ENCODE results near the gene ESAM. TPM values are rescaled to one million over a fixed set of nuclear protein-coding genes. Genes with fewer than 3 reads are reported as not detected.
"Not testable (repeated sequence)": the region's sequence is repeated elsewhere in the genome, so short reads cannot be mapped to it uniquely, and the experiment has no call there.

Gene ESAM
- total RNA-seq, 1 donor from 2014 or later = 39.0 TPM

DNA sequence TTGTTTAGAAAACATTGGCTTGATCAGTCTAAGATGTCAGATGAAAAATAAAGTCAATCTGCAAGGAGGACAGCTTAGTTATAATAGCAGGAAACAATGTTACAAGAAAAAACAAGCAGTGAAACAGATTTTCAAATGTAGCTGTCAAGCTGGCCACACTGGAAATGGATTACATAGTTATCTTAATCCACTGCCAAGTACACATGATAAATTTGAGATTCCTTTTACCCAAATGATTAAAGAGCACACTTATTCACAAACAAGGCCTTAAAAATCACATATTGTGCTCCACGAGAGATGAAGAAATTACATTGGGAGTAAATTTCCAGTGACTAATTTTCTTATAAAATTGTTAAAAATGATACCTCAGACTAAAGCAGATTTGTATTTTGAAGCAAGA lies 17.5 kb upstream of the ESAM start:
- intact Hi-C loops (cut with DNase I) = no loop called here
- ATAC-seq (ENCODE audit: poor library complexity) (no peak), DNase-seq (no peak)

DNA sequence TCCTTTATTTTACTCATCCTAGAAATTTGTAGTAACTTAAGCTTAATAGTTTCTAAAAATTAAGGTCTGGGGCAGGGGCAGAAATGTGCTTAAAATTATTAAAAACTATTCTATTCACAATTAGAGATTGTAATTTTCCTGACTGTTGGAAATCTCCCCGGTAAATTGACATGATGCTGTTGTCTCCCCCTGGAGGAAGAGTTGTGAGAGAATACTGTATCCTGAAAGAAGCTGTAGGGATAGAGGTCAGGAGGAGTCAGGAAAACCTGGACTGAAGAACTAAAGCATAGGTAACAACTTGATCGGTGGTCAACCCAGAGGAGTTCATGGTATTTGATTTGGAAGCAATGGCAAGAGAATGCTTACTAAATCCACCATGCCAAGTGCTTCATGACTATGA lies 16.2 kb upstream of the ESAM start:
- intact Hi-C loops (cut with DNase I) = no loop called here
- no peak for ATAC-seq (ENCODE audit: poor library complexity)
- no peak for DNase-seq

DNA sequence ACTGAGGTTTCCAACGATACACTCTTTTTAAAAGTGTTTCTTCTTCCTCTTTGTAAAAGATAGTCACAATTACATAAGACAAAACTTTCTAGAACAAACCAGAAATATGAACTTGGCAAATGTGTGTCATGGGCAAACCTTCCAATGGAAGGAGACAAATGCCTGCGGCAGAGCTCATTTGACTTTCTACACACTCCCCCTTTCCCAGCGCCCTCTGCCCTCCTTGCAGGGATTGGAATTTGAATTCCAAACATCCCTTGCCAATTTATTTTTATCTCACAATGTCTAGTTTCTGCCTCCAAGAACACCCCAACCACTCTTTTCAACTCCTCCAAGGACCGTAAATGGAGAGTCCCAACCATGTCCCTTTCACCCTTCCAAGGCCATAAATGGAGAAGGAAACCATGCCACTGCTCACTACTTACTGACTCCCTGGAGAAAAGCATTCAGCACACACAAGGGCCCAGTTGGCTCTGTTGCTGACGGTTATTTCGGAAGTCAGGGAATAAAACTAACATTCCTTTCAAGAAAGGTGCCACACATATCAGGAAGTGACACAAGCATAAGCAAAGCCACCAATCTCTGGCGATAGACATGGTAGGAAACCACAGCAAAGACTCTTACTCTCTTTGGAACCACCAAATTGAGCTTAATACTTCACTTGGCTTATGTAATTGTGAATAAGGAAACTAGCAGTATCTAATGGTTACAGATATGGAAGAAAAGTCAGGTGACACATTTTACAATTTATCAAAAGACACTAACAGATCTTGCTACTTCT lies 15.0 kb upstream of the ESAM start:
- DNase-seq (no peak), ATAC-seq (ENCODE audit: poor library complexity) (no peak)
- intact Hi-C loops (cut with DNase I) = no loop called here

DNA sequence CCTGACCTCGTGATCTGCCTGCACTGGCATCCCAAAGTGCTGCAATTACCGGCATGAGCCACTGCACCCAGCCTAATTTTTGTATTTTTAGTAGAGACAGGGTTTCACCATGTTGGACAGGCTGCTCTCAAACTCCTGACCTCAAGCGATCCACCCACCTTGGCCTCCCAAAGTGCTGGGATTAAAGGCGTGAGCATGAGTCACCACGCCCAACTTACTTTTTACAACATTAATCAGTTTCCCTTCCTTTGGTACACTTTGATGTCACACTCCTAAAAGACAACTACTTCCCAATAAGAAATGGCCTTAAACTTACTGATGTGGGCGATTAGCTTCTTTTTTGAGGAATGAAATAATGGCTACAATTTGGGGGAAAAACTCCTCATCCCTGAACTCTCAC lies 8.9 kb upstream of the ESAM start:
- DNase-seq; intact Hi-C loops (cut with DNase I); ATAC-seq (ENCODE audit: poor library complexity): not testable (repeated sequence)

DNA sequence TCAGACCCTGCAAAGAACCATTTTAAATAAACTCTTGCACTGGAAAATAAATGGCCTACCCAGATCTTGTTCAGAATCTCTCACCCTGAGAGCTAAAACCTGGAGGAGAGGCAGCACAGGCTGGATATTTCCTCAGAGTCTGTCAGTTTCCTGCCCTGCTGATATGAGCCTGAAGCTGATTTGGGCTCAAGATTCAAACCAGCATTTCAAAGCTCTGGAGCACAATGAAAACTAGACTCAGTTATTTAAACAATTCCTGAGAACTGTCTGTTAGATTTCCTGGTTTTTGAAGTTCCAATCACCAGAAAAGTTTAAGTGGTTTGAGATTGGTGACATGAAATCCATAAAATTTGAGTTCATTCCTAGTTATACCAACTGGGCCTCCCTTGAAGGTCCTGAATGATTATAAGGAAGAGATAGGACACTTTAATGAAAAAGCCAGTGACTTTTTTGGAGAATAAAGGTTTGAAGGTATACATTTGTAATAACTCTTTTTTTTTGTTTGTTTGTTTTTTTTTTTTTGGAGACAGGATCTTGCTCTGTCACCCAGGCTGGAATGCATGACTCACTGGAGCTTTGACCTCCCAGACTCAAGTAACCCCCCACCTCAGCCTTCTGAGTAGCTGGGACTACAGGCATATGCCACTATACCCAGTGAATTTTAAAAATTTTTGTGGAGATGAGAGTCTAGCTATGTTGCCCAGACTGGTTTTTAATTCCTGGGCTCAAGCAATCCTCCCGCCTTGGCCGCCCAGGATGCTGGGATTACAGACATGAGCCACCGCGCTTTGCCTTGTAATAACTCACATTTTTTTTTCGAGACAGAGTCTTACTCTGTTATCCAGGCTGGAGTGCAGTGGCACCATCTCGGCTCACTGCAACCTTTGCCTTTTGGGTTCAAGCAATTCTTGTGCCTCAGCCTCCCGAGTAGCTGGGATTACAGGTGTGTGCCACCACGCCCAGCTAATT lies 8.0 kb upstream of the ESAM start:
- no peak for ATAC-seq (ENCODE audit: poor library complexity)

DNA sequence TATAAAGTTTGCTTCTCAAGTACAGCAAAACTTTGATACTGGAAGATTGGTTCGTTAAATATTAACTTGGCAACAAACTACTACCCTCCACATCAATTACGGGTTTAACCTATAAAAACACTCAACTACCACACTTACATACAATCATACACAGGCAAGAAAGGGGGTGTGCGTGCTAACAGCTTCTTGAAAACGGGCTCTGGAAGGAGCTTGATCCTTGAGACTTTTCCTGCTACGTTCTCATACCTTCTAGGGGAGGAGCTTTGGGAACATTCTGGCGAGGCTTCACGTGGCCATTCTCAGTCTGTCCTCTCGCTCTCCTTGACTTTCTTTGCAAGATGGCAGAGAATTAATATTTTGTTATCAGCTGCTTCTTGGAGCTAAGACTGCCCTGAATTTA lies 6.8 kb upstream of the ESAM start:
- DNase-seq = no peak
- intact Hi-C loops (cut with DNase I) = loop anchor here (10.0 kb wide), 1 partner anchor 66 kb away; no protein-coding TSS in a partner anchor
- no peak for ATAC-seq (ENCODE audit: poor library complexity)

More for the DNA sequence above, 8.0 kb upstream of the ESAM start:
- no peak for DNase-seq
- intact Hi-C loops (cut with DNase I) = loop anchor here (10.0 kb wide), 1 partner anchor 65 kb away; no protein-coding TSS in a partner anchor

DNA sequence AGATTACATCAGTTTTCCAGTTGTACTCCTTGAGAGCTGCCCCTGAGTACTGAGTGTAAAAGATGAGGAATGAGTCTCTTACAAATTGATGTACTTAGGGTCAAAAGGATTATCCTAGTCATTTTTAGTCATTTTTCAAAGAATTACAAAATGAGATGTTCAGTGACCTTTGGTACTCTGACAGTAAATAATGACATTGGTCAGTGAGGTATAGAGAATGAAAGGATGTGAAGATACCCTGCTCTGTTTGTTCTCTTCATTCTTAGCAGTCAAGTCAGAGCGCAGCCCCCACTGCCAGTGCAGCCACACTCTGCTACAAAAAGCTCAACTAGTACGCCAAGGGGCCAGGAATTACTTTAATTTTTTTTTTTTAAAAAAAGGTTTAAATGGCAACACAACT lies 4.1 kb upstream of the ESAM start:
- ATAC-seq (ENCODE audit: poor library complexity) (no peak), DNase-seq (no peak)
- intact Hi-C loops (cut with DNase I) = loop anchor here (10.0 kb wide), 1 partner anchor 69 kb away; no protein-coding TSS in a partner anchor

DNA sequence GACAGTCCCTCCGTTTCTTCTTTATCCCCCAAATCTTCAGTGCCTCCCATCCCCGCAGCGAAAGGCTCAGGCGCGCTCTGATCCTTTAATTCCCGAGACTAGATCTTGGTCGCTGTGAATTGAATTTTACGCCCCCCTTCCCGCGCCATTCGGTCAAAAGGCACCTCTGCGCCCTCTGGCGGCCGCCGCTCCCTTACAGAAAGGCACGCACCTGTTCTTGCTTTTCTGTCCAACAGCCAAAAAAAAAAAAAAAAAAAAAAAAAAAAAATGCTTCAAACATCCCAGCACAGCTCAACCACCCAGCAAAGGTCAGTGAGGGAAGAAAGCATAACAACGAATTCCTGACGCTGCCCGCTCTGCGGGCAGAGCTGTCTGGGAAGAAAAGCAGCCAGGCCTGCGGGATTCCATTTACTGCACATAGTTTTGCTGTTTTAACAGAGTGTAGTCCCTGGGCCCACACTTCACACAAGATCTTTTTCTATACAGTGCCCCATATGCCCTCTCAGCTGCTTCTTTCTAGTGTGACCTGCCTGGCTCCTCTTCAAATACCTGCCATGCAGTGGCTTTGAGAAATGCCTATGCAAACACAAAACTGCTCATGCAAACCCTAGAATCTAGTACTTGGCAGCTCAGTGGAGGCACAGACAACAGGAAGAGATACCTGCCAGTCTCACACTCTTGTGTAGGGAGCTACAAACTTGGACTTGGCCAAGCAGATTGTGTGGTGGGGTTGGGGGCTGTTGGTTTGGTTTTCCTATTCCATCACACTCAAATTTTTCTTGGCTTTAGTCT lies 1.3 kb upstream of the ESAM start:
- ATAC-seq (ENCODE audit: poor library complexity) (peak; percentile 59), DNase-seq (peak; percentile 93)
- intact Hi-C loops (cut with DNase I) = loop anchor here (5.0 to 10.0 kb wide), 2 partner anchors 71 to 91 kb away; partner anchors contain the start of genes SIAE and SPA17

DNA sequence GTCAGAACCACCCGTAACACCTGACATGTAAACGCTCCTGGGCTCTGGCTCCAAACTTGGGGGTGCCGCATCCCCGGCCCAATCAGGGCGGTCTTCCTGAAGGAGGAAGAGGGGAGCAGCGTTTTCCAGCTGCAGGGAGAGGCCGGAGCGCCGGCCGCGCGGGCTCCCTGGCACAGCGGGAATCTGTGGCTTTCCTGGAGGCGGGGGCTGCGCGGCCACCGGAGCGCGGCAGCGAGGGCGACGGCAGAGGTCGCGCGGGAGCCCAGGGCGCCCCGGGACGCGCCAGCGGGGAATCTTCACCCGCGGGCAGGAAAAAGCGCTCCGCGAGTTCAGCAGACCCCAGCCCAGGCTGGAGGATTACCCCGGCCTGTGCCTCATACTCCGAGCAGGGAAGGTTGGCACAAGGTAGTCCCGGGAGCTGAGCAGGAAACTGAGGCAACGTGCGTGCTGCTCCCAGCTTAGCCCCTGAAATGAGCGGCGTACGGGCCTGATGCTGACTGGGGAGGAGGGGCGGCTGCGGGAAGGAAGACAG lies 600 bp upstream of the ESAM start:
- no peak for DNase-seq
- intact Hi-C loops (cut with DNase I) = loop anchor here (5.0 to 10.0 kb wide), 2 partner anchors 72 to 90 kb away; partner anchors contain the start of genes SIAE and SPA17
- ATAC-seq (ENCODE audit: poor library complexity) = peak; percentile 21

DNA sequence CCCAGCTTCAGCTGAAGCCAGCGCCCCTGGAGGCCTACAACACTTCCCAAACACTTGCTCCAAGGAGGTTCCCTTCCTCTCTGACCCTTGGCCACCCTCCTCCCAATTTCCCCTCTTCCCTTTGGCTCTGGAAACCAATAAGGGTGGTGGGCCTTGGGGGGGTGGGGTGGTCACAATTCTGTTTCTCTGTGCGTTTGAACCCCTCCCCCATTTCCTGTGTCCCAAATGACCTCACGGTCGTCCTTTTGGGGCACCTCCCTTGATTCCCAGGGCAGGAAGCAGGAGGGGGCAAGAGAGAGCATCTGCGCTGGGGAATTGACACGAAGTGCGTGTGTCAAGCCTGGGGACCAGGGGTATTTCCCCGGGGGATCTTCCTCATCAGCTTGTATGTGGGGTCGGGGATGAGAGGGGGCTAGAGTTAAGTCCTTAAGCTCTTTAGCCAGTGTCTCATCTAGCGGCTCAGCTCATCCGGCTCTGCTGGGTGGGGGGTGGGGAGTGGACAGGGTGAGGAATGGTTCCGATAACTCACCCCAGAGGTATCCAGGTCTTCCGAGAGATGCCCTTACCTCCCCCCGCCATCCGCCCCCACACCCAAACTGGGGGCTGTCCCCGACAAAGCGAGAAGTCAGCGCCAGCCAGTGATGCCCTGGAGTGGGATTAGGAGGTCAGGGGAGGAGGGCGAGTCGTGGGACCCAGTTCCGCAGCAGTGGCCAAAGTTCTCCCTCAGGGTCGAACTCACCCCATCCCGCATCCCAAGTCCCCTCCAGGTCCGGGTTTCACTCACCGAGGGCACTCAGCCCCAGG lies 587 bp downstream of the ESAM start:
- DNase-seq = no peak
- intact Hi-C loops (cut with DNase I) = loop anchor here (5.0 to 10.0 kb wide), 2 partner anchors 73 to 89 kb away; partner anchors contain the start of genes SIAE and SPA17
- ATAC-seq (ENCODE audit: poor library complexity) = no peak

DNA sequence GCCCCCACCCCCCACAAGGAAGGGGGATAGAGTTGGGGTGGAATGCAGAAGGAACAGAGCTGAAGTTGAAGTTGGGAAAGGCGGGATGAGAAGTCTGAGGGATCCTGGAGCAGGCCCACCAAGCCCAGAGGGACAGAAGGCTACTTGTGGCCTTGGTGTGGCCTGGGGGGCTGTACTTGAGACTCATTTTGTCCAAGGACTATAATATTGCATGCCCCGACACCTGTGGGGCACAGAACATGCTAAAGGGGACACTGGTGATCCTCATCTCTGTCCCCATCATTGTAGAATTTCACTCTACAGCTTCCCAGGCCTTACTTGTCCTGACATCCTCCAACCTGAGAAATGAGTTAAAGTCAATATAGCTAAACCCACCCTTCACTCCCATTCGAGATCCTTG lies 1.3 kb downstream of the ESAM start:
- intact Hi-C loops (cut with DNase I) = loop anchor here (5.0 to 10.0 kb wide), 2 partner anchors 74 to 89 kb away; partner anchors contain the start of genes SIAE and SPA17
- DNase-seq = no peak
- ATAC-seq (ENCODE audit: poor library complexity) = no peak

DNA sequence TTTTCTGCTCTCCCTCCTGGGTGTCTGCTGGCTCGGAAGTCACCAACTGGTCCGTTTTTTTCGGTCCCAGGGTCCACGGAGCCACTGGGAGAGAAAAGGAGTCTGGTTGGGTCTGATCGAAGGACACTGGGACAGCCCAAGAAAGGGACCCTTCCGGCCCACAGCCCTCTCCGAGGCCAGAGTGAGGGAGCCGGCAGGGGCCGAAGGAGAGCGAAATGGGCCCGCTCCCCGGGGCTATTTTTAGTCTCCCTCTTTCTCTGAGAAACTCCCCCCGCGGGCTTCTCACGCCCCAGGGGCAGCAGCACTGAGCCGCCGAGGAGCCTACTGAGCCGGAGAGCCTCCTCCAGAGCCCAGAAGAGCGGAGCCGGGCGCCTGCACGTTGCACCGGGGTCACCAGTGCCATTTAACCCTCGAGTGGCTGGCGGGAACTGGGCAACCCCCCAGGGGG lies 1.9 kb downstream of the ESAM start:
- ATAC-seq (ENCODE audit: poor library complexity) (peak; percentile 16), DNase-seq (no peak)
- intact Hi-C loops (cut with DNase I) = loop anchor here (5.0 to 10.0 kb wide), 2 partner anchors 75 to 88 kb away; partner anchors contain the start of genes SIAE and SPA17

DNA sequence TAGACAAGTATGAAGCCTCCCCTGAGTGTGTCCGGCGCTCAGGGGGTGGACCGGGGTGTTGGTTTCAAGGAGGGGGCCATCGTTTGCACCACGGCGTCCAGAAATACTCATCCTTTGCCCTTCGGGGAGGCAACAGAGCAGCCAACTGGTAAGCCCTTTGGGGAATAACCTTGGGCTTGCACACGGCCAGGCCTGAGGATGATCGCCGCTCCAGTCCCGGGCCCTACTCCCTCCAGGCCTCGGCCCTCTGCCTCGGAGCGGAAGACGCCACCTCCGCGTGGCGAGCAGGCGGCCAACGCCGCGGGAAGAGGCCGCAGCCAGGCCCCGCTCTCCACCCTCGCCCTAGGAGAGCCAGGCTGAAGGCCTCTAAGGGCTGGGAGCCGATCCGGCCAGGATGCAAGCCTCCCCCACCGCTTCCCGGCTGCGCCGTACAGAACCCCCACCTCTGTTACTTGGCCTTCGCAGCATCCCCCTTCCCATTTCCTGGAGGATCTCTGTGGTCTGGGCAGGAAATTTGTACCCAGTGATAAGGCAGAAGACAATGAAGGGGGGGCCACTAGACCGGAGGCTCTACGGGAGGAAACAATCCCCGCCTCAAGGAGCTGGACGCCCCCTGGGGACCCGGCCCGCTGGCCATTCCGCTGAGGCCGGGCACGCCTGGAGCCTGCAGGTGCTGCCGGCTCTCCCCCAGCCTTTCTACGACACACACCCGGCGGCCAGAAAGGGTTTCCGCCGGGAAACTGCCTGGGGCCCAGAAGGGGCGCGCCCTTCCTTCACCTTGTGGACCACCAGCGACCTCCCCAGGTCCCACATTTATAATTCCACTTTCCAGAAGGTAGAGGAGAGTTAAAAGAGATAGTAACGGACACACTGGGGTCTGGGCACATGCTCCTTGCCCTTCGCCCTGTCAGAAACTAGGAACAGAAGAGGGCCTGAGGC lies 2.6 kb downstream of the ESAM start:
- ATAC-seq (ENCODE audit: poor library complexity) (peak; percentile 24), DNase-seq (peak; percentile 80)
- intact Hi-C loops (cut with DNase I) = loop anchor here (5.0 to 10.0 kb wide), 2 partner anchors 75 to 87 kb away; partner anchors contain the start of genes SIAE and SPA17

DNA sequence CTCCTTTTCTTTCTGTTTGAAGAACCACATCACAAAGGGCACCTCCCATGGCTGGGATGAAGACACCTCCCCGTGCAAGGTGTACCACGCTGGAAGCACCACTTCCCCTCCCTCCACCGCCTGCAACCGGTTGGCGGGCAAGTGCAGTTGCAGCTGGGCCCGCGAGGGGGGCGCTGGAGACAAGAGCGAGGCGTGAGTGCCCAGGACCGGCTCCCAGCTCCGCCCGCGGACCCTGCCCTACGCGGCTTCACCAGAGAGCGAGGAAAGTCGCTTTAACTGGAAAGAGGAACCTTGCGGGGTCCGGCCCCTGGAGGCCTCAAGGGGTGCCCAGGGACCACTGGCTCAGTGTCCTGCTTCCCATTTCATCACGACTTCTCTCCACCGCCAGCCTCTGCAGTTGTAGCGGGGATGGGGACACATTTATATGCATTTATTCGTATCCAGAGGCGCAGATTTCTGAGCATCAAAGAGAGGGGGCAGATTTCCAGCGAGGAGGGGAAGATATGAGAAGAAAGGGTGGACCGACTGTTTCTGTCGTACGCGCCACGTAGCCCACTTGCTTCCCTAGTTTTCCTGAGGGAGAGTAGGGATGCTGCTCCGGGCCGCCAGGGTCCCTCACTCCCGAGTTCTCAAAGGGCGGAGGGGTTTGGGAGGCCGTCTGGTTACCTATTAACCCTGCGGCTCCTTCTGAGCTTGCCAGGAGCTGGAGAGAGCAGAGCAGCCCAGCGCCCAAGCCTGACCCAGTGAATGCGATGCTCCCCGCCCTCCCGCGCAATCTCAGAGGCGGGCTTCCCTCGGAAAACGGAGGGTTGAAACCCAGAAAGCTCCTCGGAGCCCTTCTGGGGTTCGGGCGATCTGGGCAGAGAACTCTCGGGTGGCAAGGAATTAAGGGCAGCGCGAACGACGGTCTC lies 3.5 kb downstream of the ESAM start:
- DNase-seq = peak; percentile 86
- peak; percentile 70 for ATAC-seq (ENCODE audit: poor library complexity)
- intact Hi-C loops (cut with DNase I) = no loop called here

DNA sequence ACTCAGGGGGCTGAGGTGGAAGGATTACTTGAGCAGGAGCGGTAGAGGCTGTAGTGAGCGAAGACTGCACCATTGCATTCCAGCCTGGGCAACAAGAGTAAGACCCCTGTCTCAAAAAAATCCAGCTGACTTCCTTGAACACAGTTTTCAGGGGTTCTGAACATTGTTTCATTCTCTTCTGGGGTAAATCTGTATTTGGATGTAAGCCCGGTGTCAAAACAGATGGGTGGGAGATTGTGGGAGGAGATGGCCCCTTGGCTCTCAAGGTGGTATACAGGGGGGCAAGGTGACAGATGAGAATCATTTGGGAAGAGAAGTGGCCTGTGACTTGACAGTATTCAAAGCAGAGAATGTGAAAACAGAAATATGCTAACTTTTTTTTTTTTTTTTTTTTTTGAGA lies 4.8 kb downstream of the ESAM start:
- intact Hi-C loops (cut with DNase I) = no loop called here
- ATAC-seq (ENCODE audit: poor library complexity) = no peak

More for the DNA sequence above, 4.8 kb downstream of the ESAM start:
- DNase-seq = no peak
